EL (cell line): ENCODE results near the gene CD24.

ENCODE experiments used
- DNase-seq: peaks from one replicate; pipeline ENCODE4 v3.0.0-alpha.2; 2016

Gene CD24

DNA sequence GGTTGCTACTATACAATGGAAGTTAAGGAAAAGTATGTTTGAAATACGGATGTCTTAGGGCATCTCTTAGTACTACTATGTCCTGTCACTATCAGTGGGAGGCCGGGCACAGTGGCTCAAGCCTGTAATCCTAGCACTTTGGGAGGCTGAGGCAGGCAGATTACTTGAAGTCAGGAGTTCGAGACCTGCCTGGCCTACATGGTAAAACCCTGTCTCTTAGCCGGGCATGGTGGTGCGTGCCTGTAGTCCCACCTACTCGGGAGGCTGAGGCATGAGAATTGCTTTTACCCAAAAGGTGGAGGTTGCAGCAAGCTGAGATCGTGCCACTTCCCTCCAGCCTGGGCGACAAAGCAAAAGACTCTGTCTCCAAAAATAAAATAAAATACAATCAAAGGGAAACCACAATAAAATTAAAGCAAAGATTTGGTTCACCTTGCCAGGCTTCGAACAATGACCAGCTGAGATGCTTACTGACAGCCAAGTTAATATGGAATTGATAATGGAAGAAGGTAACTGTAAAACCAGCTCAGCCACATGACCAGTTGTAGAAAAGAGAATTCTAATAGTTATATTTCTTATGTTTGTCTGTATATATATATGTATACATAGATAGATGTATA, 6.5 kb downstream of the CD24 start:
- no peak for DNase-seq

DNA sequence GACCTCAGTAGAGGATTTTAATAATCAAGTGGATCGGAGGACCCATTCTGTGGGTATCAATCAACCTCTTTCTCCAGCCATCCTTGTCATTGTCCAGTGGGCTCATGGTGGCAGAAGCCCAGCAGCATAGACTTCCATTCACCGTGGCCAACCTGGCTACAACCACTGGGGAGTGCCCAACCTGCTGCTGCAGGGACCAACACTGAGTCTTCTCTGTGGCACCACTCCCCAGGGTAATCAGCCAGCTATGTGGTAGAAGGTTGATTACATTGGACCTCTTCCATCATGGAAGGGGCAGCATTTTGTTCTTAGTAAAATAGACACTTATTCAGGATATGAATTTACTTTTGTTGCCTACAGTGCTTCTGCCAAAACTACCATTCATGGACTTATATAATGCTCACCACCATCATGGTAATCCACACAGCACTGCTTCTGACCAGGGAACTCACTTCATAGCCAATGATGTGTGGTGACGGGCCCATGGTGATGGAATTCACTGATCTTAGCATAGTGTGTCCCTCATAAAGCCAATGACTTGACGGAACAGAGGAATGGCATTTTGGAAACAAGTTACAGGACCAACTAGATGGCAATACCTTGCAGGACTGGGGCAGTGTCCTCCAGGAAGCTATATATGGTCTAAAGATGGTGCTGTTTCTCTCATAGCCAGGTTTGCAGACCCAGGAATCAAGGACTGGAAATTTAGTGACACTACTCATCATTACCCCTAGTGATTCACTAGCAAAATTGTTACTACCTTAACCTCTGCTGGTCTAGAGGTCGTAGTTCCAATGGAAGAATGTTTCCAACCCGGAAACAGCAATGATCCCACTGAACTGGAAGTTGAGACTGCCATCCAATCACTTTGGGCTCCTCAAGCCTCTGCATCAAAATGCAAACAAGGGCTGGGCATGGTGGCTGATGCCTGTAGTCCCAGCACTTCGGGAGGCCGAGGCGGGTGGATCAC, 7.6 kb downstream of the CD24 start:
- DNase-seq, result no peak

DNA sequence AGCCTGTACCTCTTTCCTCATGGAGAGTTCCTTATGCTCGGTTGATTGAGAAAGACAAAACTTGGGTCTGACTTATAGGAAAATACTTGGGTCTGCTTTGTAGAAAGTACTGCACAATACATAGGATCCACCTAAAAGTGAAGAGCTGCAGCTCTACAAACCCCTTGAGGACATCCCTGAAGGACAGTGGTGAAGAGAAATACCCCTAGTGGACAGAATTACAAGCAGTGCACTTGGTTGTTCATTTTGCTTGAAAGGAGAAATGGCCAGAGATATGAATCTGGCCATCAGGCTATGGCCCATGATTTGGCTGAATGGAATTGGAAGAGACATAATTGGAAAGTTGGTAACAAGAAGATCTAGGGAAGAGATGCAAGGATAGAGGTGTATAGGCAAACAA, 8.3 kb downstream of the CD24 start:
- DNase-seq, result no peak

DNA sequence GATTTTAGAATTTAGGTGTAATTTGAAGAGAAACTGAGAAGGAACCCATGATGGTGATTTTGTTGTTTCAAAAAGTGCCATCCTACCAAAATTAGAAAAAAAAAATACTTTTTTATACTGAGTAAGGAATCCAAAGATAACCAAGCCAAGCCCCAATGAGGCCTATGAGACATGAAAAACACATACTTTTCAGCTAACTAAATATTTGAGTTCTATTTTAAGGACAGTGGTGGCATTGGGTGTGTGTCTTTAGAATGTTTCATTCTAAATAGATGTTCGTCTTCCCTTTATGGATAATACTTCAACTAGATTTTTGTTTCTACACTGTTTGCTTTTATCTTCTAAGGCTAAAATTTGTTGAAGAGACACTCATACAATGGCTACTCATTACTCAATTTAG, 9.6 kb downstream of the CD24 start:
- DNase-seq, result no peak

DNA sequence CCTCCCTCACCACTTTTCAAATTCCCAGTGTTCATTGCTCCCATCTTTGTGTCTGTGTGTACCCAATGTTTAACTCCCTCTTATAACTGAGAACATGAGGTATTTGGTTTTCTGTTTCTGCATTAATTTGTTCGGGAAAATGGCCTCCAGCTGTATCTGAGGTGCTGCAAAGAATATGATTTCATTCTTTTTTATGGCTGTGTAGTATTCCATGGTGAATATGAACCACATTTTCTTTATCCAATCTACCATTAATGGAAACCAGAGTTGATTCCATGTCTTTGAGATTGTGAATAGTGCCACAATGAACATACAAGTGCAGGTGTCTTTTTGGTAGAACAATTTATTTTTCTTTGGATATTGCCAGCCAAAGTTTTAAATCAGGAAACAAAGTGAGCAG, 10.4 kb downstream of the CD24 start:
- no peak for DNase-seq

DNA sequence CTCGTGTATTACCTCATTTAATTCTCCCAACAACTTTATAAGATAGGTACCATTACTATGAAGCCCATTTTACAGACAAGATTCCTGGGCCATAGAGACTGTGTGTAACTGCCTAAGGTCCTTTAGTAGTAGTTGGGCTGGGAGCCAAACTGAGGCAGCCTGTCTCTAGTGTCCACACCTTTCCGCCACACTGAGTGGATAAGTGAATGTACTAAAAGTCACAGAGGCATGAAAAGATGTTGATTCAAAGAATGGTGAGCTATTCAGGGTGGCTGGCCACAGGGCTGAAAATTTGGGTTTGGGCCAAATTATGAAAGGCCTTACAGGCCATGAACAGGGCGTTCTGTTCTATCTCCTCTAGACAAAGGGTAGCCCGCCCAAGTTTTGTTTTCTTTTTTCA, 11.0 kb downstream of the CD24 start:
- DNase-seq, result no peak

DNA sequence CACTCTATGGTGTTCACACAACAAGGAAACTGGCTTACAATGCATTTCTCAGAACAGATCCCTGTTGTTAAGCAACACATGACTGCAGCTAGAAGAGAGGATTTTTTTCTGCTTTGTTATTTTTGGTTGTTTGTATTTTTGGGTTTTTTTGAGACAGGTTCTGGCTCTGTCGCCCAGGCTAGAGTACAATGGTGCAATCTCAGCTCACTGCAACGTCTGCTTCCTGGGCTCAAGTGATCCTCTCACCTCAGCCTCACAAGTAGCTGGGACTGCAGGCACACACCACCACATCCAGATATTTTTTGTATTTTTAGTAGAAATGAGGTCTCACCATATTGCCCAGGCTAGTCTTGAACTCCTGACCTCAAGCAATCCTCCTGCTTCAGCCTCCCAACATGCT, 12.7 kb downstream of the CD24 start:
- no peak for DNase-seq

DNA sequence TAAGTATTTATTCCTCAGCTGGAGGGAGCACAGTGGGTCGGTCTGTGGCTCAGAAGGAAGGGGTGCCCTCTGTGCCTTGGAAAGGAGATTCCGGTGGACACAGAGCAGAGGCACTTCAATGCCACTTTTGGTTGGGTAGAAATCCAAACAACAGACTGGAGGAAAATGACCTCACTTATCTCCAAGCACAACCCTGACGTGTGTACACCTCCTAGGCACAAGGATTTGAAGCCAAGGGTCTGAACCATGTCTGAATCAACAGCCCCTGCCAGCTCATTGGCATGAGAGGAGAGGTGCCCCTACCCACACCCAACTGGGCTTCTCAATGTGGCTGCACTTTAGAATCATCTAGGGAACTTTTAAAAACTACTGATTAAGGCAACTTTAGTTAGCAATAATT, 13.4 kb downstream of the CD24 start:
- no peak for DNase-seq

DNA sequence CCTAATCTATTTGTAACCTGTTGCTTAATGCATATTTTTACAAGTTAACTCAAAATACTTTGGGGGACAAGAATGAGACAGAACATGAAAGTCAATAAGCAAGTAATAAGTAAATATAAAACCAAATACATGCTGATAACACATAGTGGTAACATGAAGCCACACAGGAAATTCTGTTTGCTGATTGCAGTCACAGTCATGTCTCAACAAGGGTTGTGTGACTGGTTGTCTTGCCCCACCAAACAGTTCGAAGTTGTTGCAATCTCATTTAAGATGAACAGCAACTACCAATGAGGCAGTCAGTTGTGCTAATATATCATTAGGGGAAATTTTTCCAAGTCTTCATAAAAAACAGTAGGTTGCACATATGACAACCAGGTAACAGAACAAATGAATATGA, 14.5 kb downstream of the CD24 start:
- no peak for DNase-seq

DNA sequence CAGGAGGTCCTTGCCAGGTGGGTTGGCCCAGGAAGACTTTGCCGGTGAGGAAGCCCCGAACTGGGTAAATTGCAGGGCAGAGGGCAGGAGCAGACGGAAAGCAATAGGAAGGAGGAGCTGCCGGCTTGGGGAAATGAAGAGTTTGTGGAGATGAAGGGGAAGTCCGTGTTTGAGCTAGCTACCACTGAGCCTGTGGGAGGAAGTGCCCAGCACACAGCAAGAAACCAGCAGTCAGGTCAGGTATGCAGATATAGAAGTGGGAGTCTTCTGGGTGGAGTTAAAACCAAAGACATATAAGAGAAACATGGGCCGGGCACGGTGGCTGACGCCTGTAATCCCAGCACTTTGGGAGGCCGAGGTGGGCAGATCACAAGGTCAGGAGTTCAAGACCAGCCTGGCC, 34.7 kb downstream of the CD24 start:
- no peak for DNase-seq

DNA sequence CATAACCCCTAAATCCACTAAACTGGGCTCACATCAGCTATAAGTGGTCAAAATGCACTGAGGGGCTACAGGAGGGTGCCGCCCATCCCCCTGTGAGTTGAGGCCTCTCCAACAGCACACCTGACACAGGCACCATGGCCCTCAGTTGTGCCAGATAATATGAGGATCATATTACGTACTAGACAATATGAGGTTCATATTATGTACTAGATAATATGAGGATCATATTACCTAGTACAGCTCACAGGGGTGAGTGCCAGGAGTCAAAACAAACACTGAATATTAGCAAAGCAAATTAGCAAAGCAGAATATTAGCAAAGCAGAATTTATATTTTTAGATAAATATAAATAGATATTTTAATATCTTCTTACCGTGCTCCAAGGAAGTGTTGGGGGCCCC, 35.3 kb downstream of the CD24 start:
- no peak for DNase-seq

DNA sequence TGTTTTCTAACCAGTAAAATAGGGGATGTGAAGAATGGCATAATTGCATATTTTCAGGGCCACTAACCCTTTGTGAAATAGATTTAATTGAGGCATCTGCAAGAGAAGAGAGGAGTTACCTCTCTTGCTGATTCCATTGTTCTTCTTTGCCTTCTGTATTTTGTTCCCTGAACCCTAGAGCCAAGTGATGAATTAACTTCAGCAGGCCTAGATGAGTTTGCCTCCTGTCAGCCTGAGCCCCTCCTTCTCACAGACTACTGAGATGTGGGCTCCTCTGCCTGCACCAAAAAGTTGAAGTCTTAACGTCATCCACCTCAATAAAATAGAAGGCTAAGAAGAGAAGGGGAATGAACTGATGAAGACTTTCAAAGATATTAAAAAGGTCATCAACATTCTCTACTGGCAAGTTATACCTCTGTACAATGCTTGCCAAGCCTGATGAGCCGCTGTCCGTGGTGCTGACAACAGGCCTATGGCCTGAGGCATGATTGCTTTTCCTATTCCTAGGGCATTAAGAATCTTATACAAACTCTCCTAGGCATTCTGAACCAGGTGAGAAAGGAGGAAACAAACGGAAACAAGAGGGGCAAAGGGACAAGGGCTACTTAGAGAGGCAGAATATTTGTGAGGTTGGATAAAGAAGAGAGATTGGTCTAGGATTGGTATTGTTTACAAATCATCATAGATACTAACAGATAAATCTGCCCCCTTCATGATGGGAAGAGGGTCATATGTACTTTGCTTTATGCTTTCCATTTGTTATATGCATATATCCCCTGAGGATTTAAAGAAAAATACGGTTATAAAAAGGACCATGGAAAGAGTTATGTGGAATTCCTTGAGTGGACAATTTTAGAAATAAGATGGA, 46.8 kb downstream of the CD24 start:
- DNase-seq, result peak; percentile 40

DNA sequence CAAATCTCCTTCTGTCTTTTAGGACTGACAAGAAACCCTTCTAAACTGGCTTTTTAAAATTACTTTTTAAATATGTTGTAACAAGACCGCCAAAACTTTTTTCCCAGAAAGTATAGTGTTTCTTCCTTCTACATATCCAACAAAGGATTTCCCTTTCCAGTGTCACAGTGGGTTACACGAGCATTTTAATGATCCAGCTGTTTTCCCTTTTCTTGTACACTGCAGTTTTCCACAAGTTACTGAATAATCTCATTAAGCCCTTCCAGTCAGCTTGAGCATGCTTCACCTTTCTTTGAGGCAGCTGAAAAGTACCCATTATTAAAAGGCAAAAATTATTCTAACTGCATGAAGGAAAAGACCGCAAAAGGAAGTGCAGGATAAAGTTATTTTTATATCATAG, 48.6 kb downstream of the CD24 start:
- DNase-seq, result no peak

DNA sequence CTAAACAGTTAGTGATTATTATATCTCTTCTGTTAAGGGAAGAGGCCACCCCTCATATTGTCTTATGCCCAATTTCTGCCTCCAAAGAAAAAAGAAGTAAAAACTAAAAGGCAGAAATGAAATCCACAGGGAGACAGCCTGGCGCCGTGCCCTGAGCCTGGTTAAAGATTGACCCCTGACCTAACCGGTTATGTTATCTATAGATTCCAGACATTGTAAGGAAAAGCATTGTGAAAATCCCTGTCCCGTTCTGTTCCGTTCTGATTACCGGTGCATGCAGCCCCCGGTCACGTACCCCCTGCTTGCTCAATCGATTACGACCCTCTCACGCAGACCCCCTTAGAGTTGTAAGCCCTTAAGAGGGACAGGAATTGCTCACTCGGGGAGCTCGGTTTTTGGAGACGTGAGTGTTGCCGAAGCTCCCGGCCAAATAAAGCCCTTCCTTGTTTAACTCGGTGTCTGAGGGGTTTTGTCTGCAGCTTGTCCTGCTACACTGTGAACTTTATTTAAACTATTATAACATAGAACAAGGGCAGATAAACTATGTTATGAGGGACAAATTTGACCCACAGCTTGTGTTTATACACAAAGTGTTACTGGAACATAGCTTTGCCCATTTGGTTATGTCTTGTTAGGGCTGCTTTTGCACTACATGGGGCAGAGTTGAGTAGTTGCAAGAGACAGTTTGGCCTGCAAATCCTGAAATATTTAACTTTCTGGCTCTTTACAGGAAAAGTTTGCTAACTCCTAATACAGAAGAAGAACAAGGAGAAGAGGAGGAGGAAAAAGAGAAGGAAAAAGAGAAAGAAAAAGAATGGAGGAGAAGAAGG, 49.6 kb downstream of the CD24 start:
- DNase-seq, result no peak

DNA sequence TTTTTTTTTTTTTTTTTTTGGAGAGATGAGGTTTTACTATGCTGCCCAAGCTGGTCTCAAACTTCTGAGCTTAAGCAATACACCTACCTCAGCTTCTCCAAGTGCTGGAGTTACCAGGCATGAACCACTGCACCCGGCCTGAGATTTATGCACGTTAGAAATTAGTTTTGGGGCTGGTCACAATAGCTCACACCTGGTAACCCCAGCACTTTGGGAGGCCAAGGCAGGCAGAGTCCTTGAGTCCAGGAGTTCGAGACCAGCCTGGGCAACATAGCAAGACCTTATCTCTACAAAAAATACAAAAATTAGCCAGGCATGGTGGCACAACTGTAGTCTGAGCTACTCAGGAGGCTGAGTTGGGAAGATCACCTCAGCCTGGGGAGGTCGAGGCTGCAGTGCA, 51.9 kb downstream of the CD24 start:
- no peak for DNase-seq
